Activated CD8-positive, alpha-beta memory T cell treated with anti-CD3 and anti-CD28 coated beads, Interleukin-2, amount 50 U/mL, for 24 hours (primary cell): ENCODE measurements around the gene COL21A1.

ENCODE experiments used
- DNase-seq: peaks from one replicate; pipeline ENCODE4 v3.0.0-alpha.2; 2020; ENCODE audit errors: extremely low read depth

Gene COL21A1

GRCh38 chr6:56188429-56188828, 59.0 kb downstream of the COL21A1 start:
- no peak for DNase-seq

- no peak for DNase-seq
Measured at GRCh38 chr6:56187686-56188085, 59.7 kb downstream of the COL21A1 start.

- no peak for DNase-seq
Measured at GRCh38 chr6:56176741-56177140, 70.6 kb downstream of the COL21A1 start.

GRCh38 chr6:56173228-56173627, 74.2 kb downstream of the COL21A1 start:
- DNase-seq, result no peak

- no peak for DNase-seq
Measured at GRCh38 chr6:56172144-56172543, 75.2 kb downstream of the COL21A1 start.

GRCh38 chr6:56169366-56169765, 78.0 kb downstream of the COL21A1 start:
- no peak for DNase-seq

GRCh38 chr6:56168596-56168995, 78.8 kb downstream of the COL21A1 start:
- no peak for DNase-seq

- DNase-seq, result no peak
Measured at GRCh38 chr6:56162081-56162480, 85.3 kb downstream of the COL21A1 start.

- DNase-seq, result no peak
Measured at GRCh38 chr6:56160489-56160888, 86.9 kb downstream of the COL21A1 start.

- no peak for DNase-seq
Measured at GRCh38 chr6:56158571-56158970, 88.8 kb downstream of the COL21A1 start.

GRCh38 chr6:56156643-56157042, 90.7 kb downstream of the COL21A1 start:
- no peak for DNase-seq

- DNase-seq, result no peak
Measured at GRCh38 chr6:56155634-56156141, 91.7 kb downstream of the COL21A1 start.

GRCh38 chr6:56154076-56154475, 93.3 kb downstream of the COL21A1 start:
- no peak for DNase-seq

- no peak for DNase-seq
Measured at GRCh38 chr6:56152611-56153010, 94.8 kb downstream of the COL21A1 start.

GRCh38 chr6:56151609-56152224, 95.7 kb downstream of the COL21A1 start:
- no peak for DNase-seq

- DNase-seq, result no peak
Measured at GRCh38 chr6:56148488-56149186, 98.7 kb downstream of the COL21A1 start.

- no peak for DNase-seq
Measured at GRCh38 chr6:56147766-56148165, 99.6 kb downstream of the COL21A1 start.

GRCh38 chr6:56146086-56146485, 101.3 kb downstream of the COL21A1 start:
- no peak for DNase-seq

- no peak for DNase-seq
Measured at GRCh38 chr6:56145616-56146015, 101.8 kb downstream of the COL21A1 start.

- no peak for DNase-seq
Measured at GRCh38 chr6:56144538-56145324, 102.6 kb downstream of the COL21A1 start.

- no peak for DNase-seq
Measured at GRCh38 chr6:56143796-56144195, 103.6 kb downstream of the COL21A1 start.

GRCh38 chr6:56140090-56140489, 107.3 kb downstream of the COL21A1 start:
- no peak for DNase-seq

GRCh38 chr6:56115715-56116114, 131.7 kb downstream of the COL21A1 start:
- no peak for DNase-seq
